Measurements from ENCODE around the gene LIMA1.
A peak's percentile ranks its signal among the peaks of the same experiment; 100 is the strongest.

The LIMA1 gene

GRCh38 chr12:50217202-50217601 is 66.1 kb downstream of the LIMA1 start:
- no peak for DNase-seq (ENCODE audit: low spot score)

GRCh38 chr12:50215033-50215432 is 68.3 kb downstream of the LIMA1 start:
- DNase-seq (ENCODE audit: low spot score) = no peak

GRCh38 chr12:50214018-50214417 is 69.3 kb downstream of the LIMA1 start:
- no peak for DNase-seq (ENCODE audit: low spot score)

GRCh38 chr12:50213439-50213838 is 69.9 kb downstream of the LIMA1 start:
- DNase-seq (ENCODE audit: low spot score) = no peak

GRCh38 chr12:50212071-50212467 is 71.3 kb downstream of the LIMA1 start:
- no peak for DNase-seq (ENCODE audit: low spot score)

DNA sequence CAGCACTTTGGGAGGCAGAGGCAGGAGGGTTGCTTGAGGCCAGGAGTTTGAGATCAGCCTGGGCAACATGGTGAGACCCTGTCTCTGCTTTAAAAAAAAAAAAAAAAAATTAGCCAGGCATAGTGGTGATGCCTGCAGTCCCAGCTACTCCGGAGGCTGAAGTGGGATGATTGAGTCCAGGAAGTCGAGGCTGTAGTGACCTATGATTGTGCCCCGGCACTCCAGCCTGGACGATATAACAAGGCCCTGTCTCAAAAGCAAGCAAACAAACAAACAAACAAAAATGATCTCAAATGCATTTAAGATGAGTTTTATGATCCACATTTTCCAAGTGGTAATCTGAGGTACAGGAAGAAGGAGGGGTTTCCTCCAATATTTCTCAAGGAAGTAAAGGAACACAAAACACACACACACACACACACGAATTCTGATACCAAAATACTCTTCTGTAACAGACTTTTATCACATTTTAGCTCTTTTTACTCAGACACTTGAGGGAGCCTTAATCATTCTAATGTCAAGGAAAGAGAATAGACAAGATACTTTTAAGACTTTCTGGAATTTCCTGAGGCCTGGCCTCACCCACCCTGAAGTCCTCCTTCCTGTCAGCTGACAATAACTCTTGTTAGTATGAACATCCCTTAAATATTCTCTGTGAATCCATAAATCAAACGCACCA is 71.8 kb downstream of the LIMA1 start:
- DNase-seq (ENCODE audit: low spot score) = no peak

GRCh38 chr12:50207424-50207823 is 75.9 kb downstream of the LIMA1 start:
- no peak for DNase-seq (ENCODE audit: low spot score)

GRCh38 chr12:50205648-50206047 is 77.7 kb downstream of the LIMA1 start:
- no peak for DNase-seq (ENCODE audit: low spot score)

DNA sequence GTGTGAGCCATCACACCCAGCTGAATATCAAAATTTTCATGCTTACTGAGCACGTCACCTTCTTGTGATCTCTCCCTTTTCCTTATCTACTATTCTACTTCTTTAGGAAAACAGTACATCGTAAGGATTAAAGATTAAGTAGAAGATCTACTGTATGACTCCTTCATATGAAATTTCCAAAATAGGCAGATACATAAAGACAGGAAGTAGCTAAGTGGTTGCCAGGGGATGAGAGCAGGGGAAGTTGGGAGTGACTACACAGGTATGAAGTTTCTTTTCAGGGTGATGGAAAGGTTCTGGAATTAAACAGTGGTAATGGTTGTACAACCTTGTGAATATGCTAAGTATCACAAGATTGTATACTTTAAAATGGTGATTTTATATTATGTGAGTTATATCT is 79.6 kb downstream of the LIMA1 start:
- no peak for DNase-seq (ENCODE audit: low spot score)

GRCh38 chr12:50201987-50202521 is 81.3 kb downstream of the LIMA1 start:
- DNase-seq (ENCODE audit: low spot score) = peak; percentile 58

GRCh38 chr12:50200552-50201273 is 82.6 kb downstream of the LIMA1 start:
- no peak for DNase-seq (ENCODE audit: low spot score)

DNA sequence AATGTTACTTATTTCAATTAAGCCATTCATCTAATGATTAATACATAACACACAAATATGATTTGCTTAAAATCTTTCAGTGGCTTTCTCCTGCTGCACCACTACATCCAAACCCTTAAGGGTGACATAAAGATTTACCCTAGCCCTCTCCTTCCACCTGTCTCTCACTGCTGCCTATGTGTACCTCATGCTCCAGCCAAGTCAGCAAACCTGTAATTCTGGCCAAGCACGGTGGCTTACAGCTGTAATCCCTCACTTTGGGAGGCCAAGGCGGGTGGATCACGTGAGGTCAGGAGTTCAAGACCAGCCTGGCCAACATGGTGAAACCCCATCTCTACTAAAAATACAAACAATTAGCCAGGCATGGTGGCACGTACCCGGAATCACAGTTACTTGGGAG is 84.5 kb downstream of the LIMA1 start:
- DNase-seq (ENCODE audit: low spot score) = no peak

DNA sequence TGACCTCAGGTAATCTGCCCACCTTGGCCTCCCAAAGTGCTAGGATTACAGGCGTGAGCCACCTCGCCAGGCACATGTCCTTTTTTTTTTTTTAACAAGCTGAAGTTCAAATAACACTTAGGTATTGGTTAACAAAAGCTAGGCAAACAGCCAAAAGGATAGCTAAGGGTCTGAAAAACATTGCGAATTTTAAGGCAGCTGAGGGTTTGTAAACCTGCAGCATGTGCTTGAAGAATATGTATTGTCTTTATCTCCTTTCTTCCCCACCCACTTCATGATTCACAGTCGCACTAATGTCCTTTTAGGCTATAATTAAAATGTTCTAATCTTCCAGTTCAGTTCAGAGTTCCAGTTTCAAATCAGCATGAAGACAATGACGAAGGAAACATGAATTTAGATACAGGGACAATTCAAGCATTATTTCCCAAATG is 86.0 kb downstream of the LIMA1 start:
- no peak for DNase-seq (ENCODE audit: low spot score)

DNA sequence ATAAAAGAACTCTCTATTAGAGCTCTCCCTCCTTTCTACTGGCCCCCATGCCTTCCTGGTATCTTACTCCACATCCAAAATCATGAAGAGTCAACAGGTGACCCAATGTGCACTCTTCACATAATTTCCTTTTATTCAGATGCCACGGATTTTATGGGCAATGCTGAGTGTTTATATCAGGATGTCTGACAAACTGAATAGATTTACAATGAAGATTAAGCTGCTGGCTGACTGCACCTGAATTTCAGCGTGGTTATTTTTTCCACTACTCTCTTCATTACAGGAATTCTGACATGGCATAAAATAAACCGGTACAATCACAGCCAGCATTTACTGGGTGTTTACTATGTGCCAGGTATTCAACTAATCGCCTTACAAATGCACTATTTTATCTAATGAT is 86.8 kb downstream of the LIMA1 start:
- DNase-seq (ENCODE audit: low spot score) = no peak

DNA sequence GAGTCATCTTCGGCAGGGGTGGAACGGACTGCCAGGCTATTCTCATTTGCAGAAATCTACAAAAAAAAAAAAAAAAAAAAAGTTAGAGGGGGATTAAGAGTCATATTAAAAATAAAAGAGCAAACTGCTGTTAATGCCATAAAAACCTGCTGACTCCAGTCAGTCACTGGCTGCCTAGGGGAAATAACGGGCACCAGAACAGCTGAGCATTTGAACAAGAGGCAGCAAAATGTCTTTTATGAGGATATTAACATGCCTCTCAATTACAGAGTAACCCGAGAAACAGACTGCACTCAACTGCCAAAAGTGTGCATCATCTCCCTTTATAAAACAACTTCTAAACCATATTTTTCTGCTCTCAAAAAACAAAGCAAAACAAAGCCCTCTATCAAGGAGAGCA is 87.5 kb downstream of the LIMA1 start:
- no peak for DNase-seq (ENCODE audit: low spot score)

GRCh38 chr12:50192908-50193307 is 90.4 kb downstream of the LIMA1 start:
- DNase-seq (ENCODE audit: low spot score) = no peak

- no peak for DNase-seq (ENCODE audit: low spot score)
These were observed 91.1 kb downstream of the LIMA1 start for GRCh38 chr12:50192236-50192635.

- DNase-seq (ENCODE audit: low spot score) = no peak
These were observed 92.5 kb downstream of the LIMA1 start for GRCh38 chr12:50190859-50191258.

- no peak for DNase-seq (ENCODE audit: low spot score)
These were observed 94.3 kb downstream of the LIMA1 start for GRCh38 chr12:50188875-50189575.

DNA sequence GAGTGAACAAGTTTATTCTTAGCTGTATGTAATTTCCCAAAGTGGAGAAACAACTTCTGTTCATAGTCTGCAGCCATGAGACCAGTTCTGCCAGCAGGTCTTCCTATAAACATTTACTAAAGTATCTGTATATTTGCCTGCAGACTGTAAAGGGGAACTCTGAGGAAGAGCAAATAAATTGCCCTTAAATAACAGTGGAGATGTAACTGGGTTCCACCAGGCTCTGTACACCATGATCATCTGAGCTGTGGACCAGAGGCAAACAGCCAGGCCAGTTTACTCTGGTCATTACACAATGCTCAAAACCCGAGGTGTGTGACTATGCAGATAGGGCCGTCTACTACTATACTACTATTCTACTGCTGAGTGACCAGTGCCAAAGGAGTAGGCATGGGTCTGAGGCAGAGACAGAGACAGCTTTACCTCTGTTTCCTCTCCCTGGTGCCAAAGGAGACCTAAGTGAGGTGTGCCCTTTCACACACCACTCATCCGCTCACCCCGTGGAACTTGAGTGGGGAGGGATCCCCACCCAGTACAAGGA is 95.0 kb downstream of the LIMA1 start:
- DNase-seq (ENCODE audit: low spot score) = no peak

GRCh38 chr12:50187084-50187900 is 96.0 kb downstream of the LIMA1 start:
- DNase-seq (ENCODE audit: low spot score) = no peak

GRCh38 chr12:50186681-50187080 is 96.6 kb downstream of the LIMA1 start:
- DNase-seq (ENCODE audit: low spot score) = no peak

Measured in iPS-NIHi11 (cell line).